Mammary microvascular endothelial cell (primary cell): ENCODE data around the gene ARPC5. TPM values are rescaled to one million over a fixed set of nuclear protein-coding genes. Genes with fewer than 3 reads are reported as not detected.

Experiments used
- total RNA-seq: library from RNA; depleted of rRNA; stranded (reverse); fragments of >200 nt; gene quantifications from 2 replicates; pipeline ENCODE4 v1.2.3, GENCODE V29; 2015

ARPC5 gene
- 196 and 219 TPM in 2 replicates for total RNA-seq

GRCh38 chr1:183635606-183636333 lies at the start of gene ARPC5:
Gene ARPC5 (minus strand): TSS chr1:183635783. CDS start chr1:183635659, 124 bp downstream.

GRCh38 chr1:183652547-183653461 lies 17.2 kb upstream of the ARPC5 start, which contains the start of gene APOBEC4:
Gene APOBEC4 (minus strand): TSS chr1:183653316. CDS start chr1:183648781, 4,535 bp downstream.

GRCh38 chr1:183590244-183591191 lies 45.1 kb downstream of the ARPC5 start, which contains the start of gene NCF2:
Gene NCF2 (minus strand): TSS chr1:183590459. CDS start chr1:183590329, 130 bp downstream.

Other genes with a start within 250 kb of the ARPC5 start
- 1.3 and 4.1 TPM in 2 replicates for gene NMNAT2, start 217.4 kb downstream of the ARPC5 start, total RNA-seq
- 21.7 and 27.2 TPM in 2 replicates for gene SMG7, start 163.3 kb downstream of the ARPC5 start, total RNA-seq
- 0.05 and 0.20 TPM in 2 replicates for gene NCF2, start 45.3 kb downstream of the ARPC5 start, total RNA-seq
- gene APOBEC4, start 17.5 kb upstream of the ARPC5 start, total RNA-seq = not detected in 2 replicates
- gene RGL1, start 169.3 kb upstream of the ARPC5 start, total RNA-seq = 11.8 and 12.3 TPM in 2 replicates